Superior temporal gyrus (tissue), 1 donor: ENCODE data around the gene DDAH2.

ENCODE experiments used
- DNase-seq: peaks from one replicate; pipeline ENCODE4 v3.0.0-alpha.2; 2016; ENCODE audit errors: extremely low spot score

Gene DDAH2

DNA sequence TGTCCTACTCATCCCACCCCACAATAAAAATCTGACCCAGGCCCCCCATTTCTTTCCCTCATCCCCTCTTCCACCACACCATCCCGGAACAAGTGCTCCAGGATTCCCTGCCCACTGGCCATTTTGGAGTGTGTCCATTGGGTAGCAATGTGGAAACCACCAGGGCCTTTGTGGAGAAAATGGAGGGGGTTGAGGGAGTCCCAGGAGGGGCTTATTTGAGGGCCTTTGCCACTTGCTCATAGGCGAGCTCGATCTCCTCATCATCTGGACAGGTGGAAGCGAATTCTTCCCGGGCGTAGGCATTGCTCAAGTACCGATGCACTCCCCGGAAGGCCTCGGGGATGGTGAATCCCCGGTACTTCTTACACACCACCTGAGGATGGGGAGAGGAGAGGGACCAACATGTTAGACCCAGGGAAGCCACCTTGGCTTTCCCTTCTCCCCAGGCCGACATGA, 1.6 kb upstream of the DDAH2 start:
- no peak for DNase-seq

DNA sequence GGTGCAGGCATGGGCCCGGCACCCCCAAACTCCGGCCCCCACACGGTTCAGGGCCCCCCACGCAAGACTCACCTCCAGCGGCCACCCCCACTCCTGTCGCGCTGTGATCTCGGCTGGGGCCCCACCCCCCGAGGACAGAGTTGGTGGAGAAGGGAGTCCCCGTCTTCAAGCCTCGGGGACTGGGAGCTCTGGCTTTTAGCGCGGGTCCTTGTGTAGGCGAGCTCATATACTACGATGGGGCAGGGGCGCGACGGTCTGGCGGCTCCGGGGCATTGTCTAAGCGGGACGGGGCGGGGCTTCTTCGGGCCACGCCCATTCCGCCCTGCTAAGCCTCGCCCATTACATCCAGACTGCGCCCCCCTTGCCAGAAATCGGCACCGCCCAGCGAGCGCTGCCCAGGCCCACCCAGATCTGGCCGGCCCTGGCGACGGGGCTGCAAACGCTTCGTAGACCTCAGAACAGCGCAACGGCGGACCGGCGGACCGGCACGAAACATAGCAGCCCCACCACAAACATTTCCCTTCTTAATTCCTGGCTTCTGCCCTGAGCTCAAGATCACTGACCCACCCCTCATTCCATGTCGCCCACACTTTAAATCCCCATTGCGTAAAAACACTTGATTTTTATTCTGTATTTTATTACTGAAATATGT, 1.0 kb upstream of the DDAH2 start:
- peak; percentile 64 for DNase-seq

DNA sequence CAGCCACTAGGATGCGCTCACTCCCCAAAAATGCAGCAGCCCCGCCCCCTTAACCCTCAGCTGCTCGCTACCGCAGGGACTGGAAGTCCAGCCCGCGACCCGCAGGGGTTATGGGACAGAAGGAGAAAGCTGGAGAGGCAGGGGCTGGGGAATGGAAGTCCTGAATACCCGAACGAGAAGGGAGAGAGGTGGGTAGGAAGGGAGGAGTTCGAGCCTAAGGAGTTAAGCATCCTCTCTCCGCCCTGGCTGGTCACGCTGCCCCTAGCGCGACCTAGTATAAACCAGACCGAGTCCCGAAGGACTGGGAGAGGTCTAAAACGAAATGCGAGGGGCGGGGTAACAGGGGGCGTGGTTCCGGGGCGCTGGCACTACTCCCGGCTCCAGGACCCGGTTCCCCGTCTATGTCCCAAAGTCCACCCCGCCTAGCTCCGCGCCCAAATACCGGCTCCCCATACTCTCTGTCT, 448 bp upstream of the DDAH2 start:
- peak; percentile 79 for DNase-seq

DNA sequence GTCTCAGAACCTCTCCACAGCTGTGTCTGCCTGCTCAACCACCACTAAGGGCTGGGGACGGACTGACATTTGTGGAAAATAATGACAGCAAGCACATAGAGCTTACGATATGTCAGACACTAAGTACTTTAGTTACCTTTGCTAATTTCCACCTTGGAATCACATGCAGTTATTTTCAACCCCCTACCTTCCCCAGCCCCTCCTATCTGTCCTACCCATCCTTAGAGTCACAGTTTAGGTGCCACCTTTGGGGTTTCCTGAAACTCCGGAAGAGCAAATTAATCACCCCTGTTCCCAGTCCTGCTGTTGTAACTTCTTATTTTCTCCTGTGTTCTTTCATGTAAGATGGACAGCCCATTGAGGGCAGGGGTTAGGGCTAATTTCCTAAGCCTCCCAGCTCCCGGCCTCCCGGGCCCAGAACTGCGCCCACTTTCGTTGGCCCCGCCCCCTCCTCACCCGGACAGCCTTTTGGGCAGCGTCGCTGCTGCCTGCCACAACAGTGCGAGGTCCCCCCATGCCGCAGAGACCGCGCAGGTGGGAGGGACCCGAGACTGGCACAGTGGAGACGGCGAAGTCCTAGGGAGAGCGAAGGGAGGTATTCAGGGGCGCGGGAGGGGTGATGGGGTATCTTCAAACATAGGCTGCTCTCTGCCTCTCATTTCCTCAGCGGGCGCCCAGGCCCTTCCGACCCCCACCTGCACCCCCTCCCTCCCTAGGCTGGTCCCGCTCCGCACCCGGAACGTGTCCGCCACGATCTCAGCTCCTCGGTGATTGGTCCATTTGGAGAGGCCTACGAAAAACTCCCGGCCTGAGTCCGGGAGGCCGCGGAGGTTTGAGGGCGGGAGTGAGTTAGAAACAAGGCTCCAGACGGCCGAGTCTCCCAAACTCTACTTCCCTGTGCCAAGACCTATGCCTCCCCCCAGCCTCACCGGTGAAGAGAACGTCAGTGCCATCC, 1.1 kb downstream of the DDAH2 start:
- no peak for DNase-seq

DNA sequence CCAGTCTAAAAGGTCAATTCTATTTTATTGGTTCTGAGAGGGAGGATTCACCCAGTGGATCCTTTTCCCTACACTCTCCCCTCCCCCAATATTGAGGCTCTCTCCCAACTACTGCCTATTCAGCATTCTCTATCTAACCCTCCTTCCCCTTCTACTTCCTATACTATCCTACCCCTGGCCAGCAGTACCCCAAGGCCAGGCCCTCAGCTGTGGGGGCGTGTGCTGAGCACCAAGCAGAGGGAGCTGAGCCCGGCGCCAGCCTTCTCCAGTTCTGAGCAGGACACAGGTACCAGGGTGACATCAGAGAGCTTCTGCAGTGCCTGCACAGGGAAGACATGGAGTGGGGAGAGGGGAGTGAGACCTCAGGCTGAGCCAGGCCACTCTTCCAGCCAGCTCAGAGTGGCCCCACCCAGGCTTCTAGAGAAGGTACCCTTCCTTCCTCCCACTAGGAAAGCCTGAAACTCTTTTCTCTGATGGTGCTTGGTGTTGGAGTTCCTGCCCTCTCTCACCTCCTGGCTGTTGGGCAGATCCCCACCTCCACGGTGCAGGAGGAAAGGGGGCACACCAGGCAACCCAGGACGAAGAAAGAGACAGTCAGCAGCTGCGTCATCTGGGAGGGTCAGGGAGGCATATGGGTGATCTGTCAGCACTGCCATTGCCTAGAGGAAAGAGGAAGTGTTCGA, 1.9 kb downstream of the DDAH2 start:
- DNase-seq = no peak

DNA sequence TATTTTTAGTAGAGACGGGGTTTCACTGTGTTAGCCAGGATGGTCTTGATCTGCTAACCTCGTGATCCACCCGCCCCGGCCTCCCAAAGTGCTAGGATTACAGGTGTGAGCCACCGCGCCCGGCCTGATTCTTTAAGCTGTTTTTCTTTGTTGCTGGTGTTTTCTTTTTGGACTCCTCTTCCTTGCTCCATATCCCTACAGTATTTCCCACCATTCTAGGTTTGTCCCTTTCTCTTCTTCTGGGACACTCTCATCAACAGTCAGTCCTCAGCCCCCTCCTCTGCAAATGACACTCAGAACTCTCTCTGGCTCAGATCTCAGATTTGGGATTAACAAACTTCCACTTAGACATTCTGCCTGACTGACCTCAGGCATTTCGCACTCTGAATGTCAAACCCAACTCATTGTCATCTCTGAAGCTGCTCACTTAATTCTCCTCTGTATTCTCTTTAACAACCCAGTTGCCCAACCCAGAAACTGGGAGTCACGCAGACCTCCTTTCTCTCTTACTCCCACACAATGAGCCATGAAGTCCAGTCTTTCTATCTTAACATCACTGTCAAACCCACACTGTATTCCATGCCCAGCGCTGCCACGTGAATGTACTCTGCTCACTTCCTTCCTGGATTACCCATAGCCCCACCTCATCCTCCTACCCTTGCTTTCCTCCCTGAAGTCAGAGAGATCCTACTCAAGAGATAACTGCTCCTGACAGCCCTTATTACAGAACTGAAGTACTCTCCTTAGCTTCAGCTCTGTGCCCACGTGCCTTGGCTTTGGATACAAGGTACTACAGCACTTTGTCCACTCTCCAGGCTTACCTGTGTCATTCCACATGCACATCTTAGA, 3.4 kb downstream of the DDAH2 start:
- no peak for DNase-seq

DNA sequence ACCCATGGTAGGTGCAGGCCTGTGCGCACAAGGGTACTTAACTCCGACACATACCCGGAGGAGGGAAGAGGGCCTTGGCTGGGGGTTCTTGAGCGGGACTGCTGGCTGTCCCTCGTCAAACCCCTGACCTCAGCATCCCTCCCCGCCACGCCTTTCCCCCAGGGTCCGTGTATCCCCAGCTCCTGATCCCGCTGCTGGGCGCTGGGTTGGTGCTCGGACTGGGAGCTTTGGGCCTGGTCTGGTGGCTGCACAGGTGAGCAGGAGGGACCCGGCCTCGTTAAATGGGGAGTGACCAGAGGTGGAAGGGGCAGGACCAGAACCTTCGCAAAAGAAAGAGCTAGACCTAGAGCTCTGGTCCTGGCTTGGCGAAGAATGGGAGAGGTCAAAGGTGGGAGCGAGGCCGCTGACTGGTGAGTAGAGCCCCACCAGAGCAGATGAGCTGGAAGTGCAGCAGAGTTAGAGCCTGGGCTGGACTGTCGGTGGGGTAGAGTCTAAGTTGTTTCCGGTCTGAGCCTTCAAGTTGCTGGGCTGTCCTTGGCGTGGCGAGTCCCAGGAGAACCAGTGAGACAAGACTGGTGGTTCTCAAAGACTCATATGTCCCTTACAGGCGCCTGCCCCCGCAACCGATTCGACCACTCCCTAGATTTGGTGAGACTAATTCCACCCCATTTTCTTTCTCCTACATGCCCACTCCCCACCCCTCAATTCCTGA, 5.0 kb downstream of the DDAH2 start:
- DNase-seq = no peak

DNA sequence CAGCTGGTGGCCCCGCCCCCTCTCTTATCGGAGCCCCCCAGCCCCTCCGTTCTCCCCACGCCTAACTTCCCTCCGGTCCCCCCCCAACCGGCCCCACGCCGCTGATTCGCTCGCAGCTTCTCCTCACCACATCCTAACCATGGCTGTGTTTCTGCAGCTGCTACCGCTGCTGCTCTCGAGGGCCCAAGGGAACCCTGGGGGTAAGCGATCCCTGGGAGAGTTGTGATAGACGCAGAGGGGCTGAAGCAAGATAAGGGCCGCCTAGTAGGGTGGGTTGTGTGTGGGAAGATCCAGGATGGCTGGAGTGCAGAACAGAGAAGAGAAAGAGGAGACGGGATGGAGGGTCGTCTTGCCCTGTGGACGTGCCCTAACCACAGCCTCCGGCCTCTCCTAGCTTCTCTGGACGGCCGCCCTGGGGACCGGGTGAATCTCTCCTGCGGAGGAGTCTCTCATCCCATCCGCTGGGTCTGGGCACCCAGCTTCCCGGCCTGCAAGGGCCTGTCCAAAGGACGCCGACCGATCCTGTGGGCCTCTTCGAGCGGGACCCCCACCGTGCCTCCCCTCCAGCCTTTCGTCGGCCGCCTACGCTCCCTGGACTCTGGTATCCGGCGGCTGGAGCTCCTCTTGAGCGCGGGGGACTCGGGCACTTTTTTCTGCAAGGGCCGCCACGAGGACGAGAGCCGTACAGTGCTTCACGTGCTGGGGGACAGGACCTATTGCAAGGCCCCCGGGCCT, 5.7 kb downstream of the DDAH2 start, which contains the start of gene MPIG6B:
MPIG6B (plus strand) TSS at position 129 of the 735 bp plus-strand sequence; CDS start at position 140, 11 bp downstream.
- DNase-seq = no peak

DNA sequence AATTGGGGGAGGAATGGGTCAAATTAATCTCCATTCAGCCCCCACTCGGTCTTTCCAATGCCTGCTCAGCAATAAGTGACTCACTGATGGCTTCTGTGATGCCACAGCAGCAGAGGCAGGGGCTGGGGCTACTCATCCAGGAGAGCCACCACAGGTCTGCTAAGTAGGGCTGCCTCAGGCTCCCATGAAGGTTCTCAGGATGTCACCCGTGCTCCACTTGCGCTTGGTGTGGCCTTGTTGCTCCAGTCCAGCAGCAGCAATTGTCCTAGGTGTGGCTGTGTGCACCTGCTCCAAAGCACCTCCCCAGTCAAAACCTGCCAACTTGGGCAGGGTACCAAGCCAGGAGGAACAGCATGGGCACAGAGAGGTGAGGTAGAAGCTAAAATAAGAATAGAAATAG, 6.9 kb downstream of the DDAH2 start:
- no peak for DNase-seq

DNA sequence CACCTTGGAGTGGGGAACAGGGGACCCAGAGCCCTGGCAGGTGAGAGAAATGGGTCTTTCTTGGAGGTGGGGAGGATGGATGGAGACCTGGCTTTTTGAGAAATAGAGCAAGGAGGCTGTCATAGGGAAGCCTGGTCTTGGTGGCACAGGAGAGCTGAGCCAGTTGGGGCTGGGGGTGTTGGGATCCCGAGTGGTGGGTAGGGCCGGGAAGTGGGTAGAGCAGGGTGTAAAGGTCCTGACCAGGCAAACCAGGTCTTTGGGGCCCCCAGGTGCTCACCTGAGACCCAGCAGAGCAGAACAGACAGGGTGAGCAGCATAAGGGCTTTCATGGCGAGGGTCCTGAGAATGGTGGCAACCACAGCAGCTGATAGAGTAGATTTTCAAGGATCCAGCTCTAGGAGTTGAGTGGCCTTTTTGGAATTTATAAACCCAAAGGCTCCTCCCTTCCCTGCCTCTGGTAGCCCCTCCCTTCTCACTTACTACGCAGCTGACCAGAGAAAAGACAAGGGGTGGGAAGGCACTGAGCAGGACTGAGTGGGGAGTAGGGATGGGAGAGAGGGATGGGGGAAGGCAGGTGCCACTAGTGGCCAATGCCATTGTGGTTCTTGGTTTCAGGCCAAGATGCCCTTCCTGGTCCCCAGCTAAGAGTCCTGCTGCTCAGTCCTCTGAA, 7.6 kb downstream of the DDAH2 start, which contains the start of gene LY6G6C:
LY6G6C (minus strand) TSS at position 396 of the 670 bp plus-strand sequence; CDS start at position 329, 67 bp downstream.
- DNase-seq = no peak

DNA sequence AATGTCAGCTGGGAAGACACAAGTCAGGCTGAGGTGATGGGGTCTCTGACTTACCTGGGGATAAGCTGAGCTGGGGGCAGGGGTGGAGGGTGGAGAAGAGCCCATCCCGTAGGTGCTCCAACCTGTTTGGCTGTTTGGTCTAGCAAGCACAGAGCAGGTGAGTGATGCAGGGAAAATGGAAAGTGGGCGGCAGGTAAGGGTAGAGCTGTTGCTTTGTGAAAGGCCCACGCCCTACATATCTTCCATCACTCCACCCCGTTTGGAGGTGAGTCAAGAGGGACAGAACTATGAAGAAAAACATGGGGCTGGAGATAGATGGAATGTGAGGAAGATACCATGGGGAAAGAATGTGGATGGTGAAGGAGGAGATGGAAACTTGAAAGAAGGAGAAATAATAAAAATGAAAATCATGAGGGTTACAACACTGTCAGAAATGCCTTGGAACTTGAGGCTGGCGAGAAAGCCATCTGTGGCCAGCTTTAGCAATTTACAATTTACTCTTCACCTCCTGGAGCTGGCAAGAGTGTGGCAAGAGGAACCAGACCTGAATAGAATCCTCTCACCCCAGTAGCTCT, 8.8 kb downstream of the DDAH2 start:
- no peak for DNase-seq

DNA sequence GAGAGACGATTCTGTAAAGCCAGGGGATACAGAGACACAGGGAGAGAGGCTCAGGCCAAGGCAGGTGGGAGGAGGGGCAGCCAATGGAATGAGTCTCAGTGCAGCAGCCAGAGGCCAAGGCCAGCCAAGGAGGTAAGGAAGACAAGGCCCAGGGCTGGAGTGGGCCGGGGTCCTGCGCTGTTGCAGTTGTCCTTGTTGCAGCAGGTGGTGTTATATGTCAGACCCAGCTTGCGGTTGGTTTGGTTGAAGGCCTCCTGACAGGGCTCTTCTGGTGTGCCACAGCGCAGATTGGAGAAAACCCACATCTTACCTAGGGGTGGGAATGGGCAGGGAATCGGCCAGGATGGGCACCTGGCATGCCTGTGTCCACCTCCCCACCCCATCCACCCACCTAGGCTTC, 10.1 kb downstream of the DDAH2 start:
- DNase-seq = no peak

DNA sequence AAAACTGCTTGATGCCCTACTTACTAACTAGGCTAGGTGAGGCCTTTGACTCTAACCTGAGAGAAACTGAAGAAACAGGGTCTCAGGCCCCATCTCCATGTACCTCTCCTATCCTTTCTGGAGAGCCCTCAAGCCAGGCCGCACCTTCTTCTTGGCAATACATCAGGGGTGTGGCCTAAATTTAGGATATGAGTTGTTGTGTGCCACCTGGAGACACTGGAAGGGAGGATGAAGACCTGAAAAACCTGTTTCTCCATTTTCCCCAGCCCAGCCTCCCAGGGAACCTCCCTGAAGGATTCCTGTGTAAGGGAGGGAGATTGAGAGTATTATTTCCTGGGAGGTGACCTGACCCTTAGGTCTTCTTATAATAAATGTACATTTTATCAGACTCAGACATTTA, 10.8 kb downstream of the DDAH2 start:
- DNase-seq = no peak

DNA sequence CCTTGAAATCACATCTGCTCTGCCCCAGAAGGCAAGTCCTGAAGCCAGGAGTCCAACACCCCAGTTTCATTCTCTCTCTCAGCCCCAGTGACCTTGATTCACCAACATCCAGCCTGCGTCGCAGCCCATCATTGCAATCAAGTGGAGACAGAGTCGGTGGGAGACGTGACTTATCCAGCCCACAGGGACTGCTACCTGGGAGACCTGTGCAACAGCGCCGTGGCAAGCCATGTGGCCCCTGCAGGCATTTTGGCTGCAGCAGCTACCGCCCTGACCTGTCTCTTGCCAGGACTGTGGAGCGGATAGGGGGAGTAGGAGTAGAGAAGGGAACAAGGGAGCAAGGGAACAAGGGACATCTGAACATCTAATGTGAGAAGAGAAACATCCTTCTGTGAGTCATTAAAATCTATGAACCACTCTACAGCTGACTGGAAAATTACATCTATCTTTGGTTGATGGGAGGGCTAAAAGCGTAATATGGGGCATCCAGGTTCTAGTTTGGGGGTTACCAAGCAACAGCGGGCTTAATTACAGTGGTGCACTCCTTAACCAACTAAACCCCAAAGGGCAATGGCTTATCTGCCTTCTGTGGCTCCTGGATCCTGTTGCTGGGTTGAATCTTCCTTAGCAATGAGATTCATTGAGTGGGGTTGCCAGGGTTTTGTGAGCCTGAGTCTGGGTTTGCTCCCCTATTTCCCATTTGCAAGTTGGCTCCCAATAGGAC, 11.4 kb downstream of the DDAH2 start:
- no peak for DNase-seq

DNA sequence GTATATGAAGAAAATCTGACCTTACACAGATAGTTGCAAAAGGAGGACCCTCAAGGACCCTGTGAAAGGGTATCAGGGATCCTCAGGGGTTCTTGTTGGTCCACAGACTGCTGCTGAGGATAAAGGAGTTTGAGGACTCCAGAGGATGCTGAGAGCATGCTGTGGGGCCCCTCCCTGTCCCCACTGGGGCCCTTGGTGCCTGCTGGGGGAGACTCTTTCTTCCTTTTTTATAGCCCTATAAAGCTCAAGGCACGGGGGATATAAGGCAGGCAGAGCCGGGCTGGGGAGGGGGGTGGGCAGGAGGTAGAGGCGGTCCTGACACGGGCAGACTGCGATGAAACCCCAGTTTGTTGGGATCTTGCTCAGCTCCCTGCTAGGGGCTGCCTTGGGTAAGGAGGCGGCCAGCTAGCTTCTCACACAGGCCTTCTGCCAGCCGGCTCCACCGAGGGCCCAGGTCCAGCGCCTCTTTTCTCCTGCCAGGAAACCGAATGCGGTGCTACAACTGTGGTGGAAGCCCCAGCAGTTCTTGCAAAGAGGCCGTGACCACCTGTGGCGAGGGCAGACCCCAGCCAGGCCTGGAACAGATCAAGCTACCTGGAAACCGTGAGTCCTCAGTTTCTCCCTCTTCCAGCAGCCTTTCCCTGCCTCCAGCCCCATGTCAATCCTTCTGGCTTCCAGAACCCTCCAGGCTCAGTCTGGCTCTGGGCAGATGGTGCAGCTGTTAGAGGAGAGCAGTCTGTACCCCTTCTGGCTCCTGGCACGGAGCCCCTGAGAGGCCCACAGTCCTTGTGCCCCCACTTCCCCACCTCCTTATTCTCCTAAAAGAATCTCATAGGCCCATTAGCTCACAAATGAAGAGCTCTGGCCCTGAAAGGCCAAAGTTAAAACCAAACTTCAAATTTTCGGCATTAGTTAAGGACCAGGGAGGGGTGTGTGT, 13.8 kb downstream of the DDAH2 start, which contains the start of gene LY6G6D:
LY6G6D (plus strand) TSS at position 327 of the 937 bp plus-strand sequence; CDS start at position 335, 8 bp downstream.
- DNase-seq = no peak

DNA sequence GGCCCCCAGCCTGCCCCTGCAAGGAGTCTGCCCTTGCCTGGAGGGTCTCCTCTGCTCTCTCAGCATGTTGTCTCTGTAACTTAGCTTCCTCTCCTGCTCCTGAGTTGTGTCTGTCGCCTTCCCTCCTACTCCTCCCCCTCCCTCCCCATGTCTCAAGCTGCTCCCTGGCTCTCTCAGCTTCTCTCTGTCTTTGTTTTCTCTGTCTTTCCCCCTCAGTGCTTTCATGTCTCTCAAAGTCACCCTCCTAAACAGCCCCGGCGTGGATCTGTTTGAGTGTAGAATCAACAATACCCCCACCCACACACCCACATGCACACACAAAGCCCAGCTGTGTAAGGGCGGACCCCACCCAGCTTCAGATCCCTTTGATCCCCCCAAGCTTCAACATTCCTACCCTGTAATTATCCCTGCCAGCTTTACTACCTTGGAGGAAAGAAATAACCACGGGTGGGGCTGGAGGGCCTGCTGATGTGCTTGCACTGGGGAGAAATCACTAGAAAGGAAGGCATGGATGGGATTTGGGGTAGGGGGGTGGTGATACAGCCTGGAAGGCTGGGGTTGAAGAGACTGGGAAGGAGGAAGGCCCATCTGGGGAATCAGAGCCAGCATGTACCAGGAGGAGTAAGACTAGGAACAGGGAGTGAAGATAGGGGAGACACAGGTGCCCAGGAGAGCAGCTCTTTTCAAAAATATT, 15.0 kb downstream of the DDAH2 start:
- no peak for DNase-seq
